GM12872 (cell line): ENCODE data around the gene KCNJ8.

Experiments used
- TF ChIP-seq, protein P1 (sequence below): IDR thresholded peaks from 3 replicates; pipeline ENCODE4 v1.5.1; 2011; ENCODE audit warnings: low read depth, mild to moderate bottlenecking, low read length, moderate library complexity; ENCODE audit not compliant: insufficient read depth

The KCNJ8 gene

DNA sequence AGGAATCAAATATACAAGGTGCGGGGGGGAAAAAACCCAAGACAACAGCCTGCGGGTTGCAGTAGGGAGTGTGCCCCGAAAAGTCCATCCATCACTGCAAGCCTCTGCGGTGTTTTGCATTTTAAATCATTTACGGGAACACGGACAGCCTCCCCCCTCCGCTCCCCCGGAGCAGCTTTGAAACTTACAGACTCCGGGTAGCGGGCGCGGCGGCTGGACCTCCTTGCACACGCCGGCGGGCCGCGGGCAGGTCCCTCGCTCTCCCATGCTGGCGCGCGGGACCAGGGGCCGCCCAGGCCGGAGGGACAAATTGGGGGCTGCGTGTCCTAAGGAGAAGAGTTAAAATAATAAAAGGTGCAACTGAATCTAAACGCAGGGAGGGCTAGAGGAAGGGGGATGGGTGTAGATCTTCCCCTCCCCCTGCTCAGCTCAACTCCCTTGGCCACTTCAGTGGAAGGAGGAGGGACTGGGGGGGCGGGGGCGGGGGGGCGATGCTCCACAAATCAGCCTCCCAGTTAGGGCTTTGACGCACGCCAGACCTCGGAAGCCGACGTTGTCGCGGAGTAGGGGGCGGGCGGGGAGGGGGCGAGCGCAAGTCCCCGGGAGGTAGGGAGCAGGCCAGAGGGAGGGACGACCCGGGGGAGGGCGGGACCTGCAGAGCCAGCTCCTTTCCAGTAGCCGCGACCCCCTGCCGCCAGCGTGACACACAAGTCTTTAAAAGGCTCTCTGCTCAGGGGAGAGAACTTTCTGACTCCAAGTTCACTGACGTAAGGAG lies at the start of gene KCNJ8:
Gene KCNJ8 (minus strand): TSS at position 349 of the 775 bp plus-strand sequence. CDS start 1,090 bp downstream, outside the sequence.
- TF ChIP-seq, protein P1, sequence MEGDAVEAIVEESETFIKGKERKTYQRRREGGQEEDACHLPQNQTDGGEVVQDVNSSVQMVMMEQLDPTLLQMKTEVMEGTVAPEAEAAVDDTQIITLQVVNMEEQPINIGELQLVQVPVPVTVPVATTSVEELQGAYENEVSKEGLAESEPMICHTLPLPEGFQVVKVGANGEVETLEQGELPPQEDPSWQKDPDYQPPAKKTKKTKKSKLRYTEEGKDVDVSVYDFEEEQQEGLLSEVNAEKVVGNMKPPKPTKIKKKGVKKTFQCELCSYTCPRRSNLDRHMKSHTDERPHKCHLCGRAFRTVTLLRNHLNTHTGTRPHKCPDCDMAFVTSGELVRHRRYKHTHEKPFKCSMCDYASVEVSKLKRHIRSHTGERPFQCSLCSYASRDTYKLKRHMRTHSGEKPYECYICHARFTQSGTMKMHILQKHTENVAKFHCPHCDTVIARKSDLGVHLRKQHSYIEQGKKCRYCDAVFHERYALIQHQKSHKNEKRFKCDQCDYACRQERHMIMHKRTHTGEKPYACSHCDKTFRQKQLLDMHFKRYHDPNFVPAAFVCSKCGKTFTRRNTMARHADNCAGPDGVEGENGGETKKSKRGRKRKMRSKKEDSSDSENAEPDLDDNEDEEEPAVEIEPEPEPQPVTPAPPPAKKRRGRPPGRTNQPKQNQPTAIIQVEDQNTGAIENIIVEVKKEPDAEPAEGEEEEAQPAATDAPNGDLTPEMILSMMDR: no peak

DNA sequence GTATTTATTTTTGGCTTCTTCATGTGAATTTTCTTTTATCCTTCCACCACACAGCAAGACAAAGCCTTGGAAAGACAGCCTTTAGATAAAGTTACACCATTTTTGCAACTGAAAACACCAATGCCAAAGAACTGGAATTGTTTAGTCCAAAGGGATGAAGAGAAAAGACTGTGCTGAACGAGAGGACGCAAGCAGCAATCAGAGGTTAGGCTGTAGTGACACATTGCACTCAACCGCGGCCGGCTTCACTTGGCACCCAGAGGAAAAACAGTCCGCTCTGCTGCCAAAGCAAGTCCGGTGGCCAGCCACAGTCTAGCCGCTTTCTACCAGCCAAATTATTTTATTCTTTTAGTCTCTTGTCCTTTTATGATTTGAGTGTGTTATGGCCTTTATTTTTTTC lies 49.1 kb upstream of the KCNJ8 start:
- TF ChIP-seq, protein P1: no peak

DNA sequence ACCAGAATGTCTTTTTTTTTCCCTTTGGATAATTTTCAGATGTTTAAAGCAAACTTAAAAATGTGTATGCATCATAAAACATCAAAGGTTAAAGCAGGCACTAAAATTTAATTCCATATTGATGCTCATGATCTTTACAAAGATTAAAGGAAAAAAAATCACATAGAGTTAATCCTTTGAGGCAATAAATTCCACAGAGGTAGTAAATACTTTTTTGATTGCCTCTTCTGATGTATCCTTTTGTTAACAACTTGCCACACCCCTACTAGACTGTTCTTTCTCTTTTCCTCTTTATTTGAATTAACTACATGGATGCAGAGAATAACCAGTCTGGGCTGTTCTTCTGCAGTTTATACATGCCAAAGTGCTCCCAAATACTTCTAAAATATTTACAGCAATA lies 45.2 kb upstream of the KCNJ8 start:
- TF ChIP-seq, protein P1: no peak

DNA sequence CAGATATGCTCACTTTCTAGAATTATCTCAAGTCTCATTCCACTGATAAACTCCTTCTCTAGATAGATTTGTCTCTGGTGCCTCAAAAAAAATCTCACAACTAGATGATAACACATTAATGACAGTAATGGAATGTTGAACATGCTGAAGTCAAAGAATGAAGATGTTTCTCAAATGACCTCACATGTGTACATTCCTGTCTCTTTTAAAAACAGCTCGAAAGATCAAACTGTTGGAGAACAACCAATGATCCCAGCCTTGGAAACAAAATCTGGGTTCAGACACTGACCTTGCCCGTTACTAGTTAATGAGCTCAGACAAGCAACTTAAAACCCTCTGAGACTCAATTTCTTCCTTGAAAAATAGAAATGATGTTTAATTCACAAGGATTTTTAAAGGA lies 44.7 kb upstream of the KCNJ8 start:
- TF ChIP-seq, protein P1: no peak

DNA sequence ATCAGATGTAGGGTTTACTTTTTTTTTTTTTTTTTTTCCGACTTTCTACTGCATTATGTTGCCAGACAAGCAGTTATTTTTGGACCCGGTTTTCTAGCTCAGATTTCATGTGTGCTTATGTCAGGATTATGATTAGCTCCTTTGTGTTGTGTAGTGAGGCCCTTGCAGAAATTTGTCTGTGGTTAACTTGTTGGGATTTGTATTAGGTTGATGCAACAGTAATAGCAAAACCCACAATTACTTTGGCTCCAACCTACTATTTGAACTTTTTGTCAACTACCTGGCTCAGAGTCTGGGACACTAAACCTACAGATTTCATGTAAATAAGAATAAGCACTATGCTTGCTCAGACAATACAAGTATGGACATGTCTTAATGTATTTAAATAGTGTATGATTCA lies 44.1 kb upstream of the KCNJ8 start:
- TF ChIP-seq, protein P1: no peak

DNA sequence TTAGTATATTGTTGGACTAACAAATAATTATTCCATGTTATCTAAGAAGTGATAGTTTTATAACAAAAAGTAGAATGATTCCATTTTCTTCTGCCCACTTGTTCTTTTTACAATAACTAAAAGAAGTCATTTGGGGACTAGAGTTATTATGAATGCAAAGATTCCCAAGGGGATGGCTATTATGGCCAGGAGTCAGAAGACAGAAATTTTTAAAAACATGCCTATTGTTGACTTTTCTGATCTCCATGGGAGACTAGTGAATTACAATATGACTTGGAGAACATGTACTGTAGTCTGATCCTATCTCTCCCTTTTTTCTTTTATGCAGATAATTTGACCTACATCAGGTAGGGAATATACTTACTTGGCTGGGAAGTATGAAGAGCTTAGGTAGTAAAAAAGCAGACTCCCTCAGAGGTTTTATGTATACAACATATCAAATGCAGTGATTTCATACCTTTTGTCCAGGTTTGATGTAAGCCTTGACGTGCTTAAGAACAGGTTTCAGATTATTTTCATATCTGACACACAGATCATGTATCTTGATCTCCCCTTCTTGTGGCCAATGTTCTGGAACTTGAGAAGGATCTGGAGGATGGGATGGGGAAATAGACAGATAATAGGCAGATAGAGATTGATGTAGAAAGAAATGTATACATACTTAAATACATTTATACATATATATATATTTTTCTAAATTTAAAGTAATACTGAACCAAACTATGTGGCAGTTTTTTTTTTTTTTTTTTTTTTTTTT lies 41.0 kb upstream of the KCNJ8 start:
- TF ChIP-seq, protein P1: no peak

DNA sequence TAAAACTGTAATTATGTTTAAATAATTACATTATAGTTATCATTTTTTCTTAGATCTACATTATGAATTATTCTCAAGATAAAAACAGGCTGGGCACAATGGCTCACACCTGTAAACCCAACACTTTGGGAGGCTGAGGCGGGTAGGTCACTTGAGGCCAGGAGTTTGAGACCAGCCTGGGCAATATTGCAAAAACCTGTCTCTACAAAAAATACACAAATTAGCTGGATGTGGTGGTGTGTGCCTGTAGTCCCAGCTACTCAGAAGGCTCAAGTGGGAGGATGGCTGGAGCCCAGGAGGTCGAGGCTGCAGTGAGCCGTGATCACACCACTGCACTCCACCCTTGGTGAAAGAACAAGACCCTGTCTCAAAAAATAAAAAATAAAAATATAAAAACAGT lies 40.3 kb upstream of the KCNJ8 start:
- TF ChIP-seq, protein P1: no peak
